Right lung (tissue), 5 donors: Measurements from ENCODE around the gene RPL29. TPM values are rescaled to one million over a fixed set of nuclear protein-coding genes. Genes with fewer than 3 reads are reported as not detected.

Experiments used
- DNase-seq, 2 donors: peaks; one replicate each; pipeline ENCODE4 v3.0.0-alpha.2; 2013
- polyA plus RNA-seq, 5 donors: library from polyadenylated mRNA; unstranded; fragments of 120-200 nt; gene quantifications; one replicate each; pipeline versions ENCODE4 v1.2.1 to v1.2.3, GENCODE V29; 2013; ENCODE audit warnings: inconsistent platforms in 1 of 5, low replicate concordance in 1 of 5; ENCODE audit not compliant: insufficient read length in 5 of 5, insufficient read depth in 1 of 5

The RPL29 gene
- polyA plus RNA-seq, 5 donors, result 1,885 to 2,503 (median 1,910) TPM

GRCh38 chr3:51966922-51967383 is 28.7 kb downstream of the RPL29 start:
- no peak for DNase-seq

DNA sequence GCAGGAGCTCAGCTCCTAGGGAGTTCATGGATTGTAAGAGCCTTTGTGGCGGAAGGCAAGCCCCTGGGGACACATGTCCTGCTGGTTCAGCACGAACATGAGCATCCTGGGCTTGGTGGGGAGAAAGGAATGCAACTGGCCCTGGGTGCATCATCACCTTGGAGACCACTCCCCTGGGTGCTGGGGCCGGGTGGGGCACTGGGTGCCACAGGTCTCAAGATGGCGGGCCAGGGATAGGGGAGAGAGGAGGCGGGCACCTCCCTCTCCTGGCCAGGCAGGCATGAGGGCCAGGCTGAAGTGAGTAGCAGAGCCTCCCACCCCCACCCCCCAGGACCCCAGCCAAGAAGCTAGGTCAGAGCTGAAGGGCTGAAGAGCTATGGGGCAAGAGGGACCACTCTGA is 29.2 kb downstream of the RPL29 start:
- no peak for DNase-seq

DNA sequence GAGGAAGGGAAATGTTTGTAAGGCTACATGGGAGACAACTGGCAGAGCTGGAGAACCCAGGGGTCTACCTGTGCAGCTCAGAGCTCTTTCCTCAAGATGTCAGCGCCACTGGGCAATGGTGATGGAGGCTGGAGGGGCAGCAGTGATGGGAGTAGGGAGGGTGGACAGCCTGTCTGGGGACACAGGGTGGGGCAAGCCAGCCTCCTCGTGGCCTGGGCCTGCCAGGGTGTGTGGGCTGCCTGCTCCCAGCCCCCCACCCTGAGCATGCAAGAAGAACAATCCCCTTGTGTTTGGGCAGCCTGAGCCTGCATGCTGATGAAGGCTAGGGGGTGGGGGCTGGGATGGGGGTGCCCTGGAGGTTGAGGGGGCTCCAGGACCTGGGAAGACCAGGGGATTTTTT is 29.7 kb downstream of the RPL29 start:
- DNase-seq, result no peak

DNA sequence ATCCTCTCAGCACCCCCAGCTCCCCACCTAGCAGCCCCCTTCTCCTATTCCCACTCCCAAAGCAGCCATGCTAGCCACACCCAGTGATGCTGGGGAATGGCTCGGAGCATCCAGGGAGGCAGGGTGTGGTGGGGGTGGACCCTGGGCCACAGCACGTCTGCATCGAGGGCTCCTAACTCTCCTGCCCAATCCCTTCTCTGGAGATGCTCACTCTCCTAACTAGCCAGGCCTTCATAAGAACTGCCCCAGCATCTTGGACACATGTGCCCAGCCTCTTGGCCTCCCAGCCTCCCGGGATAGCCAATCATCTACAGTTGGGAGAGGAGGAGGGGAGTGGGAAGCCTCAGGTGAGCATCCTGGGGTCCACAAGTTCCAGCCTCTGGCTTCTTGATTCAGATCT is 31.2 kb downstream of the RPL29 start:
- no peak for DNase-seq

GRCh38 chr3:51963951-51964451 is 31.7 kb downstream of the RPL29 start:
- DNase-seq, result no peak

GRCh38 chr3:51962854-51963530 is 32.7 kb downstream of the RPL29 start:
- no peak for DNase-seq

DNA sequence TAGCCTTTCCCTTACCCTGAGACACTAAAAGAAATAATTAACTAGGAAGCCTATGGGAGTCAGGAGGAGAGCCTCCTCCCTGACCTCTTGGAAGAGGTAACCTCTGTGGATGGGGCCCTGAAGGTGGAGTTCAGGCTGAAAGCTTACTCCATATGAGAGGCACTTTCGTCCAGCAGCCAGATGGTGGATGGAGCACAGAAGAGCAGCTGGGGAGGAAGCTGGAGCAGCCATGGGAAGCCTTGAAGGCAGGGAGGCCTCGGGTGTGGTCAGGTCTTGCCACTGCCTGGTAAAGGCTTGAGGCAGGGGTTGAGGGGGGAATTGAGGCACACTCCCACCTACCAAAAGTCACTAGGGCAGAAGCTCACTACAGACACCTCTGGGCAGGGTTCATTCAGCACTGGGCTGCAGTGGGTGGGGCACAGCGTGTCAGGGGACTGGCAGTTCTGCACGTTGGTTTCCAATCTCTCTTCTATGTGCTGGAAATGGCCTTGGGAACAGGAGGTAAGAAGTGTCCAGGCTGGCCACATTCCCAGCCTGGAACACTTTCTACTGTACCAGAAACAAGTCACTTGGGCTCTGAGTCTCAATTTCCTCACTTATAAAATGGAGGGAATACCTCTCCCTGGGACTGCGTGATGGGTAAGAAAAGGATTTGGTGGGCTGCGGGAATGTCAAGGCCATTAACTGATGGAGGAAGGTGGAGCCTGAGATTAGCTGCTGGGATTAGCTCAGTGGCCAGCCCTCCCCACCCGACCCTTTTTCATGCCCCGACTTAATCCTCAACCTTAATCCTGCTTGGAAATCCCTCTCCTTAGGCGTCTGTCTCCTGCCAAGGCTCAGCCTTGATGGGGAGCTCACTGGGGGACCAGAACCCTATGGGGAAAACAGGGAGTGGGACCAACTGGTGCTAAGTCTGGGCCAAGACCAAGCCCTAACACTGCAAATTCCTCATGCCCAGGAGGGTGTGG is 33.8 kb downstream of the RPL29 start:
- DNase-seq, result no peak

DNA sequence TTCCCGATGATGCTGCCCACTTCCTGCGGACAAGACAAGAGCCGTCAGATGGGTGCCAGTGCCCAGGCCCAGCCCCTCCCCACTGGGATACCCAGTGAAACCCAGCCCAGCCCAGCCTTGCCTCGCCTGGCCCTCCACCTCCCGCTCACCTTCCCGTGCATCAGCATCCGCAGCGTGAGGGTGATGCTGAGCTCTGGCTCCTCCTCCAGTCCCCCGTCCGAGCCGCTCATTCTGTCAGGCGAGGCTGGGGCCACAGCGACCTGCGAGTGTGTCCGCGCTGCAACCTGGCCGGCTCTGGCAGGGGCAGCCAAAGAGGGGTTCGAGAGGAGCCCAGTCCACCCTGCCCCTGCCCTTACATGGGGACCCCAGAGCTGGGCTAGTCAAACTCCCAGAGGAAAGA is 34.7 kb downstream of the RPL29 start:
- DNase-seq, result no peak

DNA sequence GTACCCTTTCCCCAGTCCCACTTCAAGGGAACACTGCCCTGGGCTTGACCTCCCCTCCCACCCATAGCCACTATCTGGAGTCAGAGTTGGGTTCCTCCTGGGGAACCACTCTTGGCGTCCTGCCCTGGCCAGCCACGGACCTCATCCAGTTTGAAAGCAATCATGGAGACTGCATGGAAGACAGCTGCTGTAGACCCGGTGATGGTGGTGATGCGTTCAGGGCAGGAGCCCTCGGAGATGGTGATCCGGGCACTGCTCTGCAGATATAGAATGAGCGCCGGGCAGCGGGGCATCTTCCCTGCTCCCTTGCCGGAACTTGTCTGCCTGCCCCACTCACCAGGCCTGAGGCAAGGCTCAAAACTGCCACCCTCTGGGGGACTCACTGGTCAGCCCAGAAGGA is 35.3 kb downstream of the RPL29 start:
- DNase-seq, result no peak

DNA sequence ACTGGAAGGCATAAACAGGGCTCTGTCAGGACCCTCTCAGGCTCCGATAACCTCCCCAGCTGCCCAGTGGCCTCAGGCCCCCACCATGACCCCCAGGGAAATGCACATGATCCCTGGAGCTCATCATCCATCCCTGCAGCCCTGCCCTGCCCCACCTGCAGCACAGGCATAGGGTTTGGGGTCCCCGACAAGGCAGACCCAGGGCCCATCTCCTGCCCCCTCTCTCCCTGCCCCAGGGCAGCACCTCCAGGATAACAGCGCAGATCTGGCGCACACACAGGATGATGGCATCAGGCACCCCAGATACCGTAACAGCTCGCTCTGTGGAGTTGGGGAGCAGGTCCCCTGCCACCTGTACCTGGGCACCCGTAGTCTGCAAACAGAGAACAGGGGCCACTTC is 36.0 kb downstream of the RPL29 start:
- DNase-seq, result no peak

DNA sequence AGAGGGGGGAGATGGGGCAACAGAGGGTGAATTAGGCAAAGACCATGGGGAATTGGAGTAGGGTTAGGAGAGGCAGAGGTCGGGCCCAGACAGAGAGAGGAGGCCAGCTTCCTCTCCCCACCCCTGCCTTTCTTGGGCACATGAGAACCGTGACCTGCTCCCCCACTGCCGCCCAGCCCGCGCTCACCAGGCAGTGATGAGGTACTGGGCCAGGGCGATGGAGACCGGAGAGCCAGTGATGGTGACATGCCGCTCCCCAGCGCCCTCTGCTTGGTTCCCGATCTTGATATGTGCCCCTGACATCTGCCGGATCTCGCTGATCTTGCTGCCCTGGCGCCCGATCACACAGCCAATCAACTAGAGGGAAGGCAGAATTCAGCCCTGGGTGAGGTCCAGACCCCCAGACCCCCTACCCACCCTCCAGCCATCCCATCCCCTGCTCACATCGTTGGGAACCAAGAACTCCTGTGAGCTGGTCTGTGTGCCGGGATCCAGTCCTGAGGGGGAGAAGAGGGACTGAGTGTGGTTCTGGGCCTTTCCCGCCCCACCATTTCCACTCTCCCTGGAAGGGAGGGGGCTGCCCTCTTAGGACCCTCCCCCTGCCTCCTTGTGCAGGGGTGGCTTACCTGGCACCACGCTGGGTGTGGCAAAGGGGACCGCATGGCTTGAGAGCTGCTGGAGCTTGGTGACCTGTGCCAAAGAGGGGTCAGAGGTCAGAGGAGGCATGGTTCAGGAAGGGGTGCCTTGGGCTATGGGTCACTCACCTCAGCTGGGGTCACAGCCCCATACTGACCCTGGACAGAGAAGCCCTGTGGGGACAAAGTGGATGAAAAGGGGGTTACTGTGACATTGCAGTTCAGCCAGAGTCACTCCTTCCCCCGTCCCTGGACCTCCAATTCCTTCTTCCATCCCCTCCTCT is 36.8 kb downstream of the RPL29 start:
- no peak for DNase-seq

DNA sequence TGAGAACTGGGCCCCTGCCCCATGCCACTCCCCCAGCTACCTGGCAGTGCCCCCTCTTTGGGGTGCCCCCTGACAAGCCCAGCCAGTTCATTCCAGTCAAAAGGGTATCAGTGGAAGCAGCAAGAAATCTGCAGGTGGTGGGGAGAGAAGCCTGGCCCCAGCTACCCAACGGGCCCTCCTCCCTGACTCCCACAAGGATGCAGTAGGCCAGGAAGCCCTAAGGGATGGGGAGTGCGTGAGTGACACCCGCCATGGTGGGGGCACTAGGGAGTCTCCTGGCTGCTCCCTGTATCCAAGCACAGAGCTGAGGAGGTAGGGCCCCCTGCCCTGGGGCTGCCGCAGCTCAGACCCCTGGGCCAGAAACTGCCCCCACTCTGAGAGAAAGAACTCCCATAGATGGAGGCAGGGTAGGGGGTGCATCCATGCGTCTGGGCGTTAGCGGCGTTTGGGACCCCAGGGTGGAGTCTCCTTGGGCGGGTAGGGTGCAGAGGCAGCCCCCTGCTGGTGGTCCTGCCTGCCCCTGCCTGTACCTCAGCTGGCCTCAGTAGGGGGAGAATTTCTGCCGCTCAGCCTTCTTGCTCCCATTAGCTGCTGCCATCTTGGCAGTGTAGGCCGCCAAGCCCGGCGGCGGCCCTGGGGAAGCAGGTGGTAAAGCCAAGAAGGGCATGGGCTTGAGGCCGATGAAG is 38.0 kb downstream of the RPL29 start:
- no peak for DNase-seq

DNA sequence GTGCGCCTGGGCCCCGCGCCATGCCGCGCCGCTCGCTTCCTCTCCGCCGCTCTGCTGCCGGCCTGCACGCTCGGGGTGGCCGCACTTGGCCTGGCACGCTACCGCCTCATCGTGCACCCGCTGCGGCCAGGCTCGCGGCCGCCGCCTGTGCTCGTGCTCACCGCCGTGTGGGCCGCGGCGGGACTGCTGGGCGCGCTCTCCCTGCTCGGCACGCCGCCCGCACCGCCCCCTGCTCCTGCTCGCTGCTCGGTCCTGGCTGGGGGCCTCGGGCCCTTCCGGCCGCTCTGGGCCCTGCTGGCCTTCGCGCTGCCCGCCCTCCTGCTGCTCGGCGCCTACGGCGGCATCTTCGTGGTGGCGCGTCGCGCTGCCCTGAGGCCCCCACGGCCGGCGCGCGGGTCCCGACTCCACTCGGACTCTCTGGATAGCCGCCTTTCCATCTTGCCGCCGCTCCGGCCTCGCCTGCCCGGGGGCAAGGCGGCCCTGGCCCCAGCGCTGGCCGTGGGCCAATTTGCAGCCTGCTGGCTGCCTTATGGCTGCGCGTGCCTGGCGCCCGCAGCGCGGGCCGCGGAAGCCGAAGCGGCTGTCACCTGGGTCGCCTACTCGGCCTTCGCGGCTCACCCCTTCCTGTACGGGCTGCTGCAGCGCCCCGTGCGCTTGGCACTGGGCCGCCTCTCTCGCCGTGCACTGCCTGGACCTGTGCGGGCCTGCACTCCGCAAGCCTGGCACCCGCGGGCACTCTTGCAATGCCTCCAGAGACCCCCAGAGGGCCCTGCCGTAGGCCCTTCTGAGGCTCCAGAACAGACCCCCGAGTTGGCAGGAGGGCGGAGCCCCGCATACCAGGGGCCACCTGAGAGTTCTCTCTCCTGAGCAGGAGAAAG is 39.6 kb downstream of the RPL29 start:
- DNase-seq, result peak; percentile 71 to 72

- DNase-seq, result no peak
Measured at GRCh38 chr3:51955175-51955892, 40.4 kb downstream of the RPL29 start, which contains the start of gene GPR62. GPR62 (plus strand) TSS chr3:51955381; CDS start chr3:51955653, 272 bp downstream.

GRCh38 chr3:51954713-51955112 is 41.0 kb downstream of the RPL29 start:
- DNase-seq, result no peak

DNA sequence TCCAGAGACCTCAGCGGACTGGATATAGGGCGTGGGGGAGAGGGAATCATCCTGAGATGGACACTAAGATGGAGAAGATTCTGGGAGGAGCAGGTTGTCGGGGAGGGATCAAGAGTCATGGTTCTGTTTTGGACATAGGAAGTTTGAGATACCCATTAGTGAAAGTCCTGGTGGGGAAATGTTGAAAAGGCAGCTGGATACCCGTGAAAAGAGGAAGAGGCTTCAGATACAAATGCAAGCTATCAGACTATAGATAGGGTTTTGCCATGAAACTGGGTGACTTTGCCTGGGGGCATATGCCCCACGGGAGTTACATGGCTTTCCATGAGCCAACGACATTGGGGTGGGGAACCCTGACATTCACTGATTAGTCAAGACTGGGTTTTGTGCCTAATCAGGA is 41.6 kb downstream of the RPL29 start:
- no peak for DNase-seq

GRCh38 chr3:51953445-51953844 is 42.2 kb downstream of the RPL29 start:
- DNase-seq, result no peak

- no peak for DNase-seq
Measured at GRCh38 chr3:51950899-51951298, 44.8 kb downstream of the RPL29 start.

GRCh38 chr3:51949121-51949520 is 46.6 kb downstream of the RPL29 start:
- no peak for DNase-seq
